ENCODE measurements around the gene MAP2K1.

MAP2K1 gene

GRCh38 chr15:66504563-66505429, 118.1 kb downstream of the MAP2K1 start, which contains the start of the genes RPL4 and ZWILCH:
TSS of gene RPL4 (minus strand) at chr15:66504855. CDS start at chr15:66504790, 65 bp downstream.
TSS of gene ZWILCH (plus strand) at chr15:66505326. CDS start at chr15:66505339, 13 bp downstream.
- DNase-seq (ENCODE audit: low read depth) = peak; percentile 56

GRCh38 chr15:66505430-66505811, 118.7 kb downstream of the MAP2K1 start:
- DNase-seq (ENCODE audit: low read depth) = no peak

- no peak for DNase-seq (ENCODE audit: low read depth)
Observed at GRCh38 chr15:66505818-66506217, 119.1 kb downstream of the MAP2K1 start.

GRCh38 chr15:66508293-66508883, 121.7 kb downstream of the MAP2K1 start:
- DNase-seq (ENCODE audit: low read depth) = no peak

GRCh38 chr15:66514586-66514985, 127.9 kb downstream of the MAP2K1 start:
- no peak for DNase-seq (ENCODE audit: low read depth)

GRCh38 chr15:66515901-66516322, 129.2 kb downstream of the MAP2K1 start:
- no peak for DNase-seq (ENCODE audit: low read depth)

- no peak for DNase-seq (ENCODE audit: low read depth)
Observed at GRCh38 chr15:66523926-66524325, 137.2 kb downstream of the MAP2K1 start.

- no peak for DNase-seq (ENCODE audit: low read depth)
Observed at GRCh38 chr15:66524838-66525237, 138.1 kb downstream of the MAP2K1 start.

GRCh38 chr15:66535056-66535455, 148.3 kb downstream of the MAP2K1 start:
- no peak for DNase-seq (ENCODE audit: low read depth)
